C4-2B (cell line): ENCODE data around the gene XXYLT1.

Experiments
- H3K27ac ChIP-seq: fragments of 450-650 bp; 2 replicates; pipeline ENCODE4 v1.5.1; 2017
- CTCF ChIP-seq: fragments of 450-650 bp; conservative IDR thresholded peaks from 2 replicates; pipeline ENCODE4 v1.5.1; 2017; ENCODE audit warnings: mild to moderate bottlenecking
- ZFX ChIP-seq: fragments of 450-650 bp; IDR thresholded peaks from 2 replicates; pipeline ENCODE4 v1.6.1; 2017

Gene XXYLT1

GRCh38 chr3:195133013-195133412 lies 137.9 kb downstream of the XXYLT1 start:
- TF ChIP-seq ZFX: no peak
- TF ChIP-seq CTCF: no peak
- H3K27ac ChIP-seq: no peak overlapping the region

GRCh38 chr3:195131176-195131575 lies 139.8 kb downstream of the XXYLT1 start:
- TF ChIP-seq CTCF (no peak), ZFX (no peak)

GRCh38 chr3:195129644-195130492 lies 141.1 kb downstream of the XXYLT1 start:
- no peak overlapping the region for H3K27ac ChIP-seq
- TF ChIP-seq ZFX: no peak
- no peak for TF ChIP-seq CTCF

More at GRCh38 chr3:195131176-195131575, 139.8 kb downstream of the XXYLT1 start:
- H3K27ac ChIP-seq: no peak overlapping the region

- H3K27ac ChIP-seq: no peak overlapping the region
- TF ChIP-seq CTCF (no peak), ZFX (no peak)
Measured at GRCh38 chr3:195129072-195129643, 141.8 kb downstream of the XXYLT1 start.

- no peak for TF ChIP-seq CTCF
- H3K27ac ChIP-seq: no peak overlapping the region
Measured at GRCh38 chr3:195128255-195129071, 142.5 kb downstream of the XXYLT1 start.

- H3K27ac ChIP-seq: no peak overlapping the region
- TF ChIP-seq CTCF: no peak
- no peak for TF ChIP-seq ZFX
Measured at GRCh38 chr3:195126056-195126605, 144.8 kb downstream of the XXYLT1 start.

GRCh38 chr3:195125646-195126045 lies 145.3 kb downstream of the XXYLT1 start:
- TF ChIP-seq CTCF: no peak
- TF ChIP-seq ZFX: no peak

More at GRCh38 chr3:195125646-195126045, 145.3 kb downstream of the XXYLT1 start:
- H3K27ac ChIP-seq: no peak overlapping the region
